OCI-LY7 (cell line): ENCODE data around the gene SLC16A11. TPM values are rescaled to one million over a fixed set of nuclear protein-coding genes. Genes with fewer than 3 reads are reported as not detected.

Experiments
- BruUV-seq: library from RNA; stranded (reverse); fragments of 400-500 nt; replicated peaks from 2 replicates; lab custom pipeline; 2021; lab: Mats Ljungman, UMichigan
- CTCF ChIA-PET: fragments of 300-600 bp; sonication (Branson Sonifier 250); formaldehyde crosslinking; loops from one replicate; lab custom pipeline; 2022; ENCODE audit warnings: antibody characterized with exemption; ENCODE audit not compliant: unreplicated experiment; lab: Charles Lee
- POLR2A ChIA-PET: fragments of 300-600 bp; sonication (Branson Sonifier 250); formaldehyde crosslinking; loops from one replicate; lab custom pipeline; 2022; ENCODE audit warnings: antibody characterized with exemption; lab: Charles Lee
- DNase-seq: peaks from one replicate; pipeline ENCODE4 v3.0.0-alpha.2; 2015; ENCODE audit warnings: low spot score
- H2AFZ ChIP-seq: fragments of 200-600 bp; sonication (generic), shearing (Covaris generic); 2 replicates; pipeline ENCODE4 v1.6.1; 2014; ENCODE audit warnings: mild to moderate bottlenecking, antibody characterized with exemption, low read length, moderate library complexity
- H3K27ac ChIP-seq: fragments of 200-600 bp; sonication (generic); 2 replicates; pipeline ENCODE4 v1.5.1; 2014; ENCODE audit warnings: mixed run types, low read depth, mild to moderate bottlenecking, moderate library complexity, low read length, inconsistent platforms; ENCODE audit not compliant: poor library complexity, severe bottlenecking
- H3K36me3 ChIP-seq: fragments of 200-600 bp; sonication (generic); 2 replicates; pipeline ENCODE4 v1.6.1; 2014; ENCODE audit warnings: mild to moderate bottlenecking, antibody characterized with exemption, low read length, moderate library complexity, mixed read lengths; ENCODE audit not compliant: insufficient read depth
- H3K4me1 ChIP-seq: fragments of 200-600 bp; sonication (generic); 2 replicates; pipeline ENCODE4 v1.5.1; 2014; ENCODE audit warnings: mild to moderate bottlenecking, low read length; ENCODE audit not compliant: insufficient read depth, poor library complexity, severe bottlenecking
- H3K4me2 ChIP-seq: fragments of 200-600 bp; sonication (generic); 2 replicates; pipeline ENCODE4 v1.6.1; 2014; ENCODE audit warnings: mild to moderate bottlenecking, low read length
- H3K4me3 ChIP-seq: fragments of 200-600 bp; sonication (generic); 2 replicates; pipeline ENCODE4 v1.5.1; 2014; ENCODE audit warnings: mild to moderate bottlenecking, low read depth, low read length; ENCODE audit not compliant: poor library complexity, severe bottlenecking
- H3K79me2 ChIP-seq: fragments of 200-600 bp; sonication (generic); 2 replicates; pipeline ENCODE4 v1.6.1; 2016; ENCODE audit warnings: low read depth, mild to moderate bottlenecking, low read length, moderate library complexity, mixed read lengths; ENCODE audit not compliant: insufficient read depth
- H3K9me2 ChIP-seq: fragments of 200-600 bp; sonication (generic); 2 replicates; pipeline ENCODE4 v1.6.1; 2016; ENCODE audit warnings: mild to moderate bottlenecking, low read length, mixed read lengths; ENCODE audit not compliant: insufficient read depth
- H3K9me3 ChIP-seq: fragments of 200-600 bp; sonication (generic); 2 replicates; pipeline ENCODE4 v1.6.1; 2014; ENCODE audit warnings: mild to moderate bottlenecking, mixed run types, low read length, mixed read lengths
- H4K20me1 ChIP-seq: fragments of 200-600 bp; sonication (generic); 2 replicates; pipeline ENCODE4 v1.6.1; 2014; ENCODE audit warnings: mild to moderate bottlenecking, antibody characterized with exemption, low read length, moderate library complexity, mixed read lengths; ENCODE audit not compliant: insufficient read depth
- CTCF ChIP-seq: fragments of 200-600 bp; sonication (generic); conservative IDR thresholded peaks from 2 replicates; pipeline ENCODE4 v1.5.1; 2014; ENCODE audit warnings: mild to moderate bottlenecking, antibody characterized with exemption, low read length, moderate library complexity, mixed read lengths
- EZH2phosphoT487 ChIP-seq: fragments of 200-600 bp; sonication (generic); IDR thresholded peaks from 2 replicates; pipeline ENCODE4 v1.6.1; 2018; ENCODE audit warnings: low read depth, borderline replicate concordance, mild to moderate bottlenecking, mixed run types, antibody characterized with exemption, low read length, moderate library complexity, mixed read lengths
- intact Hi-C: fragments of 100-400 bp; cut with micrococcal nuclease; formaldehyde crosslinking; loops from one replicate; pipeline ENCODE4 v1.10.0; 2022; ENCODE audit not compliant: unreplicated experiment
- total RNA-seq, 2 experiments: library from RNA; depleted of rRNA in 1 of 2; stranded (reverse); fragments of >200 nt in 1 of 2; shearing (Covaris generic) in 1 of 2; gene quantifications; 2 replicates each; pipeline ENCODE4 v1.2.3, GENCODE V29; 2014 to 2022

SLC16A11 gene
- total RNA-seq, 2 experiments from 2014 or later, result not detected

GRCh38 chr17:7007143-7007542, 36.7 kb downstream of the SLC16A11 start:
- Histone ChIP-seq H3K4me1 (peaks cover 15% of the 10 kb centered on the region), H3K4me2 (no peak overlapping the region), H2AFZ (no peak overlapping the region), H4K20me1 (no peaks in the 10 kb centered on the region; the same call in 1 of the 2 replicates), H3K36me3 (peaks cover 20% of the 10 kb centered on the region), H3K27ac (no peak overlapping the region), H3K9me2 (no peaks in the 10 kb centered on the region), H3K79me2 (peaks cover 18% of the 10 kb centered on the region), H3K4me3 (no peak overlapping the region), H3K9me3 (no peaks in the 10 kb centered on the region)
- TF ChIP-seq EZH2phosphoT487, result no peak
- TF ChIP-seq CTCF, result no peak
- no TSS peak for BruUV-seq
- intact Hi-C loops, result no loop called here
- CTCF ChIA-PET, result no interaction called here
- POLR2A ChIA-PET, result interaction anchor here (0.7 kb wide), 1 partner anchor 127 kb away, joined by 3 read pairs; no protein-coding TSS in a partner anchor
- DNase-seq, result no peak

- Histone ChIP-seq H3K36me3 (peaks cover 34% of the 10 kb centered on the region), H3K9me3 (no peaks in the 10 kb centered on the region), H3K4me2 (no peak overlapping the region), H3K4me1 (peaks cover 6% of the 10 kb centered on the region), H3K79me2 (peaks cover 4% of the 10 kb centered on the region; the same call in 1 of the 2 replicates), H3K27ac (no peak overlapping the region), H2AFZ (no peak overlapping the region), H4K20me1 (no peaks in the 10 kb centered on the region; the same call in 1 of the 2 replicates), H3K9me2 (no peaks in the 10 kb centered on the region), H3K4me3 (no peak overlapping the region)
- TF ChIP-seq CTCF, result no peak
- no peak for TF ChIP-seq EZH2phosphoT487
- no TSS peak for BruUV-seq
- DNase-seq, result no peak
- intact Hi-C loops, result loop anchor here (2.0 kb wide), 1 partner anchor 93 kb away; no protein-coding TSS in a partner anchor
- ChIA-PET CTCF (interaction anchor here (0.6 to 1.3 kb wide), 2 partner anchors 94 to 95 kb away, joined by 6 to 7 read pairs; no protein-coding TSS in a partner anchor), POLR2A (no interaction called here)
These were observed 38.2 kb downstream of the SLC16A11 start for GRCh38 chr17:7005716-7006115.
